ENCODE results near the gene ATXN1. TPM values are rescaled to one million over a fixed set of nuclear protein-coding genes. Genes with fewer than 3 reads are reported as not detected.

Gene ATXN1
- total RNA-seq, 1 donor from 2014 or later, result 36.0 TPM

GRCh38 chr6:16345449-16346330, 415.6 kb downstream of the ATXN1 start:
- DNase-seq (ENCODE audit: low spot score), result no peak

- no peak for DNase-seq (ENCODE audit: low spot score)
Measured at GRCh38 chr6:16344756-16345155, 416.5 kb downstream of the ATXN1 start.

GRCh38 chr6:16343593-16343992, 417.7 kb downstream of the ATXN1 start:
- DNase-seq (ENCODE audit: low spot score), result no peak

- DNase-seq (ENCODE audit: low spot score), result no peak
Measured at GRCh38 chr6:16339265-16339587, 422.0 kb downstream of the ATXN1 start.

- no peak for DNase-seq (ENCODE audit: low spot score)
Measured at GRCh38 chr6:16338577-16339264, 422.5 kb downstream of the ATXN1 start.

- peak; percentile 93 for DNase-seq (ENCODE audit: low spot score)
Measured at GRCh38 chr6:16337295-16337975, 423.8 kb downstream of the ATXN1 start.

GRCh38 chr6:16336911-16337294, 424.4 kb downstream of the ATXN1 start:
- DNase-seq (ENCODE audit: low spot score), result no peak

- DNase-seq (ENCODE audit: low spot score), result no peak
Measured at GRCh38 chr6:16336056-16336818, 425.0 kb downstream of the ATXN1 start.

- peak; percentile 85 for DNase-seq (ENCODE audit: low spot score)
Measured at GRCh38 chr6:16335176-16335575, 426.1 kb downstream of the ATXN1 start.

GRCh38 chr6:16334671-16335070, 426.6 kb downstream of the ATXN1 start:
- peak; percentile 85 for DNase-seq (ENCODE audit: low spot score)

GRCh38 chr6:16333580-16333979, 427.7 kb downstream of the ATXN1 start:
- DNase-seq (ENCODE audit: low spot score), result peak; percentile 18

GRCh38 chr6:16332175-16332542, 429.1 kb downstream of the ATXN1 start:
- no peak for DNase-seq (ENCODE audit: low spot score)

- DNase-seq (ENCODE audit: low spot score), result peak; percentile 14
Measured at GRCh38 chr6:16331384-16332174, 429.7 kb downstream of the ATXN1 start.

- DNase-seq (ENCODE audit: low spot score), result no peak
Measured at GRCh38 chr6:16329233-16329632, 432.0 kb downstream of the ATXN1 start.

GRCh38 chr6:16327777-16328325, 433.4 kb downstream of the ATXN1 start:
- DNase-seq (ENCODE audit: low spot score), result no peak

- peak; percentile 82 for DNase-seq (ENCODE audit: low spot score)
Measured at GRCh38 chr6:16326971-16327776, 434.1 kb downstream of the ATXN1 start.

GRCh38 chr6:16326531-16326930, 434.7 kb downstream of the ATXN1 start:
- DNase-seq (ENCODE audit: low spot score), result no peak

GRCh38 chr6:16324606-16325225, 436.5 kb downstream of the ATXN1 start:
- peak; percentile 39 for DNase-seq (ENCODE audit: low spot score)

GRCh38 chr6:16324184-16324583, 437.1 kb downstream of the ATXN1 start:
- no peak for DNase-seq (ENCODE audit: low spot score)
